ENCODE measurements around the gene RPLP1.

- TF ChIP-seq CTCF (IDR thresholded peaks at IDR 0.05) (no peak), POLR2A (IDR thresholded peaks at IDR 0.05) (peak; percentile 51)
Measured at GRCh38 chr15:69452692-69453521, at the start of gene RPLP1.

Measured in testis (tissue), 2 donors.